BE2C (cell line): ENCODE results near the gene DCDC2C.
A peak's percentile ranks its signal among the peaks of the same experiment; 100 is the strongest.
"Not testable (repeated sequence)": the region's sequence is repeated elsewhere in the genome, so short reads cannot be mapped to it uniquely, and the experiment has no call there.

Source experiments
- DNase-seq: peaks from one replicate; pipeline ENCODE4 v3.0.0-alpha.2; 2020
- H3K27me3 ChIP-seq: fragments of 250-450 bp; sonication (Bioruptor Pico); 2 replicates; pipeline ENCODE4 v1.5.1; 2020; ENCODE audit warnings: mild to moderate bottlenecking
- H3K36me3 ChIP-seq: fragments of 250-450 bp; sonication (Bioruptor Pico); 2 replicates; pipeline ENCODE4 v1.5.1; 2020; ENCODE audit warnings: mild to moderate bottlenecking
- H3K4me1 ChIP-seq: fragments of 250-450 bp; sonication (Bioruptor Pico); 2 replicates; pipeline ENCODE4 v1.5.1; 2020
- H3K4me3 ChIP-seq: 2 replicates; pipeline ENCODE4 v1.5.1; 2011; ENCODE audit warnings: low read depth, low read length
- H3K9me3 ChIP-seq: fragments of 250-450 bp; sonication (Bioruptor Pico); 2 replicates; pipeline ENCODE4 v1.5.1; 2020
- CTCF ChIP-seq: IDR thresholded peaks from 2 replicates; pipeline ENCODE4 v1.5.1; 2012; ENCODE audit warnings: mild to moderate bottlenecking, low read depth, low read length

DCDC2C gene

GRCh38 chr2:3806730-3807129 lies 103.4 kb downstream of the DCDC2C start:
- DNase-seq, result no peak
- Histone ChIP-seq H3K36me3 (no peaks in the 10 kb centered on the region), H3K4me1 (no peaks in the 10 kb centered on the region), H3K27me3 (peaks cover 5% of the 10 kb centered on the region; the same call in 1 of the 2 replicates), H3K9me3 (no peaks in the 10 kb centered on the region), H3K4me3 (no peak overlapping the region)
- no peak for TF ChIP-seq CTCF

- no peaks in the 10 kb centered on the region for H3K4me1 ChIP-seq
- no peaks in the 10 kb centered on the region for H3K36me3 ChIP-seq
- DNase-seq, result no peak
- H3K9me3 ChIP-seq, result no peaks in the 10 kb centered on the region
- H3K27me3 ChIP-seq, result peaks cover 5% of the 10 kb centered on the region; the same call in 1 of the 2 replicates
- H3K4me3 ChIP-seq, result no peak overlapping the region
- no peak for TF ChIP-seq CTCF
Measured at GRCh38 chr2:3807853-3808252, 104.5 kb downstream of the DCDC2C start.

GRCh38 chr2:3814706-3815245 lies 111.4 kb downstream of the DCDC2C start:
- no peaks in the 10 kb centered on the region for H3K4me1 ChIP-seq
- DNase-seq, result no peak
- no peaks in the 10 kb centered on the region for H3K27me3 ChIP-seq
- no peak overlapping the region for H3K4me3 ChIP-seq
- TF ChIP-seq CTCF, result no peak
- no peaks in the 10 kb centered on the region for H3K36me3 ChIP-seq
- H3K9me3 ChIP-seq, result no peaks in the 10 kb centered on the region

GRCh38 chr2:3817144-3817543 lies 113.8 kb downstream of the DCDC2C start:
- not testable (repeated sequence) for H3K9me3 ChIP-seq, H3K4me3 ChIP-seq, DNase-seq, H3K27me3 ChIP-seq, H3K36me3 ChIP-seq, H3K4me1 ChIP-seq

- no peaks in the 10 kb centered on the region for H3K4me1 ChIP-seq
- TF ChIP-seq CTCF, result no peak
- no peak for DNase-seq
- no peak overlapping the region for H3K4me3 ChIP-seq
- no peaks in the 10 kb centered on the region for H3K9me3 ChIP-seq
- no peaks in the 10 kb centered on the region for H3K36me3 ChIP-seq
- no peaks in the 10 kb centered on the region for H3K27me3 ChIP-seq
Measured at GRCh38 chr2:3823748-3824147, 120.4 kb downstream of the DCDC2C start.

GRCh38 chr2:3827673-3828575 lies 124.5 kb downstream of the DCDC2C start:
- peak; percentile 89 for TF ChIP-seq CTCF
- H3K9me3 ChIP-seq, result no peaks in the 10 kb centered on the region
- H3K27me3 ChIP-seq, result peaks cover 4% of the 10 kb centered on the region
- H3K4me1 ChIP-seq, result no peaks in the 10 kb centered on the region
- DNase-seq, result peak; percentile 53
- no peak overlapping the region for H3K4me3 ChIP-seq
- H3K36me3 ChIP-seq, result no peaks in the 10 kb centered on the region
